HG03280 (cell line): ENCODE data around the gene CD276.

Source experiments
- ATAC-seq: cut with Tn5 transposase; IDR thresholded peaks from one replicate; pipeline ENCODE4 v1.9.1; 2021; ENCODE audit warnings: mild to moderate bottlenecking, moderate library complexity; ENCODE audit not compliant: unreplicated experiment

The CD276 gene

GRCh38 chr15:73746883-73747282 lies 62.7 kb downstream of the CD276 start:
- ATAC-seq = no peak

GRCh38 chr15:73747847-73748590 lies 63.8 kb downstream of the CD276 start:
- no peak for ATAC-seq

- no peak for ATAC-seq
Measured at GRCh38 chr15:73748730-73749129, 64.5 kb downstream of the CD276 start.

- ATAC-seq = no peak
Measured at GRCh38 chr15:73749533-73749932, 65.3 kb downstream of the CD276 start.

- no peak for ATAC-seq
Measured at GRCh38 chr15:73749971-73750370, 65.8 kb downstream of the CD276 start.

GRCh38 chr15:73750438-73750837 lies 66.3 kb downstream of the CD276 start:
- ATAC-seq = no peak

- no peak for ATAC-seq
Measured at GRCh38 chr15:73750951-73751350, 66.8 kb downstream of the CD276 start.

- no peak for ATAC-seq
Measured at GRCh38 chr15:73751511-73751898, 67.3 kb downstream of the CD276 start.

- no peak for ATAC-seq
Measured at GRCh38 chr15:73751899-73752805, 68.0 kb downstream of the CD276 start.

- no peak for ATAC-seq
Measured at GRCh38 chr15:73752806-73753193, 68.6 kb downstream of the CD276 start.

- ATAC-seq = no peak
Measured at GRCh38 chr15:73753250-73754130, 69.3 kb downstream of the CD276 start, which contains the start of gene INSYN1. Gene INSYN1 (minus strand): TSS chr15:73753351. CDS start chr15:73751130, 2,221 bp downstream.

- ATAC-seq = no peak
Measured at GRCh38 chr15:73754461-73754860, 70.3 kb downstream of the CD276 start.

- no peak for ATAC-seq
Measured at GRCh38 chr15:73755481-73755880, 71.3 kb downstream of the CD276 start.

- no peak for ATAC-seq
Measured at GRCh38 chr15:73755946-73756345, 71.8 kb downstream of the CD276 start.

- ATAC-seq = no peak
Measured at GRCh38 chr15:73756390-73756789, 72.2 kb downstream of the CD276 start.

- no peak for ATAC-seq
Measured at GRCh38 chr15:73756947-73757513, 72.8 kb downstream of the CD276 start.

- no peak for ATAC-seq
Measured at GRCh38 chr15:73757571-73757970, 73.4 kb downstream of the CD276 start.

- ATAC-seq = no peak
Measured at GRCh38 chr15:73758461-73758860, 74.3 kb downstream of the CD276 start.

- no peak for ATAC-seq
Measured at GRCh38 chr15:73760330-73761329, 76.4 kb downstream of the CD276 start.
